HG03575 (cell line): ENCODE data around the gene SNRPA1.
"Not testable (repeated sequence)": the region's sequence is repeated elsewhere in the genome, so short reads cannot be mapped to it uniquely, and the experiment has no call there.

Source experiments
- ATAC-seq: cut with Tn5 transposase; IDR thresholded peaks from one replicate; pipeline ENCODE4 v1.9.1; 2021; ENCODE audit not compliant: unreplicated experiment, insufficient number of reproducible peaks, low FRiP score; ENCODE audit errors: extremely low read depth

The SNRPA1 gene

GRCh38 chr15:101294731-101295606 lies at the start of gene SNRPA1:
SNRPA1 (minus strand) TSS chr15:101295248; CDS start chr15:101295178, 70 bp downstream.
- no peak for ATAC-seq

DNA sequence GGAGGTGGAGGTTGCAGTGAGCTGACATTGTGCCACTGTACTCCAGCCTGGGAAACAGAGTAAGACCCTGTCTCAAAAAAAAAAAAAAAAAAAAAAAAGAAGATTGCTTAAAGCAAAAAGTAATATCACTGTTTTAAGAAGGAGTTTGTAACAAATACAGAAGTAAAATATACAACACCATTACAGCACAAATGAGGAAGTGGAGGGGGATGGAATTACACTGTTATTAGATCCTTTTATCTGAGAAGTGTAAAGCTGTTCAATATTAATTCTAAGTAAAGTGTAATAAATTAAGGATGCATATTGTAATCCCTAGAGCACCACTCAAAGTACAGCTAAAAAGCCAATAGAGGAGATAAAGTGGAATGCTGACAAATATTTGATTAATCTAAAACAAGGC lies 47.0 kb upstream of the SNRPA1 start:
- ATAC-seq: no peak

DNA sequence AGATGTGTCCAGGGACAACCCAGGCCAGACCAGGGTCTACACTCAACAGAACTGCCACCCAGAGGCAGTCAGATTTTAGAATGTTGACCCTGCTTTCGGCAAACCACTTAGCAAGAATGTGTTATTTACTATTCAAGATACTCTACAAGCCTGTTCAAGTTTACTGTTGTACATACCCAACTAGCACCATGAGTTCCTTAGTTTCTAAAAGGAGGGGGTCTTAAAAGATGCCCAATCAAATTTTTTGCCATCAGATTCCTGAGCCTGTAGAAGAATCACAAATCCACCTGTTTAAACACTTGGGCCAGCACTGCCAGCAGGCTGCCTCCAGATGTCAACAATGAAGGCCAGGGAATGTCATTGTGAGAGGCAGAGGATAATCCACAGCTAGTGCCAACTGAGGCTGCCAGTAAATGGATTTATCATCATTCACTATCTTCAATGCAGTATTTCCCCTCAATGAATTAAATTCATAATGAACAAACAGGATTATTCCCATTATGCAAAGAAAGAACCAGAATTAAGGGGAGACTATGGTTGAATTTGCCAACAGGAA lies 43.5 kb upstream of the SNRPA1 start:
- no peak for ATAC-seq

DNA sequence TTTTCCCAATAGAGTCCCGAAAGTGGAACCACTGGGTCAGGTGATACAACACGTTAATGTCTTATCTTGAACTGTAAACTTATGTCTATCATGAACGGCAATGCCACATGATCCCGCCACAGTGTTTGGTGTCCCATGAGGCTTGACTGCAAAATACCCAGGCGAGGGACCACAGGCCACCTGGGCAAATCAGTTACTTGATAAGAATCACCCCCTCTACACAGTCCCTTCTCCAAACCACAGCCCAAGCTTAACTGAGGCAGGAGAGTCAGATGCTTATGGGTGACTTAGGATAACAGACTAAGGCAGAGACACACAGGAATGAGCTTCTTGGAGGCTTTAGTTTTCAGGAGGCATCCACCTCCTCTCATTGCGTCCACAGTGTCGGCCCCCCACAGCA lies 42.9 kb upstream of the SNRPA1 start:
- ATAC-seq: no peak

- not testable (repeated sequence) for ATAC-seq
These were observed 39.1 kb upstream of the SNRPA1 start for GRCh38 chr15:101333907-101334789.

GRCh38 chr15:101332061-101332467 lies 37.0 kb upstream of the SNRPA1 start:
- no peak for ATAC-seq

GRCh38 chr15:101329867-101330380 lies 34.9 kb upstream of the SNRPA1 start:
- ATAC-seq: no peak

- ATAC-seq: no peak
These were observed 34.3 kb upstream of the SNRPA1 start for GRCh38 chr15:101329309-101329863.

DNA sequence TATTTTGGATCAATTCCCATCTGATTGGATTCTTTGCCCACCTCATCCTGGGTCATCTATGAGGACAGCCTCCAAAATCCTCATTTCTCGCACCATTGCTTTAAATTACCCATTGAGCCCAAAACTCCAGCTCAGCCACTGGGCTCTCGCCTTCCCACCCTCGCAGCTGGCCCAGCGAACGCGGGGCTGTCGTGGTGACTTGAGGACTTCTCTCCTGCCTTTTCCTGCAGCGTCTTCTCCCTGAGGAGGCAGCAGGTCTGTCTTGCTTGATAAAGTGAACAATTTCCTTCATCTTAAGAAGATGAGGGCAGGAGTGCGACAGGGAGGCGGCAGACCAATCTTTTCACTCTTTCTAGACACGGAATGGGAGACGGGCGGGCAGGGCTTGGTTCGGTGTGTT lies 33.0 kb upstream of the SNRPA1 start:
- ATAC-seq: no peak

DNA sequence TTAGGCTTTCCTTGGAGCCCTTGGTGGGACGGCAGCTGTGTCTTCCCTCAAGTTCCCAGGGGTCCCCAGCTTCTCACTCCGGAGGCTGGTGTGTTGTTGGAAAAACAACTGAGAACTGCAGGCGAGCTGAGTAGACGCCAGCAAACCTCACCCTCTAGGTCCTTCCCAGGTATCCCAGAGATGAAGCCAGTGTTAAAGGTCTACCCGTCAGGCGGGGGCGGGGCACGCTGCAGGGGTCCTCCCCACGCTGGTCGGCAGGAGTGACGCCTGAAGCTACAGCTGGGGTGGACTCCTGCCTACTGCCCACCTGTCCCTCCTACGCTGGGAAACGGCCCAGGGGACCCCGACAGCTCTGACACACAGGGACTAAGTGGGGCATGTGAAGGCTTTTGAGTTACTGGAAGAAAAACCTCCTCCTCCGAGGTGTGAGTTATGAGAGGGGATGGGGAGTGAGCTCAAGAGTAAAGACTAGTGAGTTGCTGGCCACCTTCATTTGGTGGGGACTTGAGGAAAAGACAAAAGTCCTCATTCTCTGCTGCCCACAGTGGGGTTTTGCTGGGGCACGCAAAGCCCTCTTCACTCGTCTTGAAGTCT lies 32.2 kb upstream of the SNRPA1 start:
- no peak for ATAC-seq

DNA sequence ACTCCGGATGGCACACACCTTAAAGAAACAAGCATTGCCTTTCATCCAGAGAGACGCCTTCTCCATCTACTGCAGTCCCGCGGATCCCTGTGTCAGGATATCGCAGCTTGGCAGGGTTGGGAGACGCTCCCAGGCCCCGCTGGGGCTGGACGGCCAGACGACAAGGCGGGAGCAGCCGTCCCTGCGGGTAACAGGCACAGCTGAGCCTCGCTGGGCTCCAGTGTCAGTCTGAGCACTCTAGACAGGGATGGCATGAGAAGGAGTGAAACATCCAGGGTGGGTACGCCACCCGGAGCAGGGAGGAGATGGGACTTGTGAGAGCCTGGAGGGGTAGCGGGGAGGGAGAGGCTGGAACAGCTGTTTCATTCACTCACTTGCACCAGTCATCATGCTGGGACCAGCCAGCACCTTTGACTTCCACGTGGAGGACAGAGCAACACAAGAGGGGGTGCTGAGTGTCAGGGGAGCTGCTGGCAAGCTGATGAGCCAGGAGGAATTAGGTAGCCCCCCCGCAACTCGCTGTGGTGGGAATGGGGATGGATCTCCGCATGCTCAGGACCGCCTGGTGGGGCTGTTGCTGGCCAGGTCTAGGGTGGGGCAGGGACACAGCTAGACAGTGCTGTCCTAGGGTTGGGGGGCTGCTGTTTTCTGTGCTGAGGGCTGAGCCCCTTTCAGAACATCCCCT lies 31.6 kb upstream of the SNRPA1 start:
- no peak for ATAC-seq

DNA sequence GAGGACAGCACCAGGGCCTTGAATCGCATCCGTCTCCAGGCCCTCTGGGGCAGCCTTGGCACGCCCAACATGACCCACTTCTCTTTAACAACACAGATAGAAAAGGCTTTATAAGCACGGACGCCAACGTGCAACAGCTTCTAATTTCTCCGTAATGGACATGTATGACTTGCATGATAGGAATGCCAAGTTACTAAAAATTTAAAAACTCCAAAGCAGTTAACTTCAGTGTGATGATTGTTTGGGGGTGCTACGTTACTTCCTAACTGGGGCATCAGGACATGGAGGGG lies 30.9 kb upstream of the SNRPA1 start:
- no peak for ATAC-seq

GRCh38 chr15:101325263-101326025 lies 30.4 kb upstream of the SNRPA1 start:
- no peak for ATAC-seq

GRCh38 chr15:101324524-101325177 lies 29.6 kb upstream of the SNRPA1 start:
- ATAC-seq: no peak

DNA sequence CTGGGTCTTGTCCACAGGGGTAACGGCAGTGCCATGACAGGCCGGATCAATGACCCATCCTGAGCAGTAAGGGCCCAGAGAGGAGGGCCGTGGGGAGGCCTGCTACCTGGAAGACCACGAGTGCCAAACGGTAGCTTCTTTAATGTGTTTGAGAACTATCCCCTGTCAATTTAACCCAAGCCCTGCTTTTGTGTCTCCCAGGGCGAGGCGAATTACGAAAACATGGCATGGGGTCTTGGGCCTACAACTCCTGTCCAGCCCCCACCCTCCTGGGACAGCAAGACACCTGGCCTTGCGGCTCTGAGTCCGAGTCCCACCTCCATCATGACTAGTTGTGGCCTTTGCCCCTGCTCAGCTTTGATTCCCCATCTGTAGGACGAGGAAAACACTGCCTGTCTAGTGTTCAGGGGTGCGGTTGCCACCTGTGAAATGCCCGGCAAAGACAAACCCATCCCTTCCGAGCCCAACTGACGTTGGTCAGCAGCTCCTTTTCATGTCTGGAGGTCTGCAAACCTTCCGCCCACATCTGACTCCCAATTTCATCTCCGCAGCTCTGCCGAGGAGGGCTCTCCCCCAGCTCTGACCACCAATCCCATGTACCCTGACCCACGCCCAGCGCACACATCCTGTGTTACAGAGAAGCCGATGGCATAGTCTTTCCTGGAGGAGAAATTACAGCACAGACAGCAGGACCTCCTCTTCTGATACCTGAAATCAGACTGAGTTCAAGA lies 28.9 kb upstream of the SNRPA1 start:
- no peak for ATAC-seq

DNA sequence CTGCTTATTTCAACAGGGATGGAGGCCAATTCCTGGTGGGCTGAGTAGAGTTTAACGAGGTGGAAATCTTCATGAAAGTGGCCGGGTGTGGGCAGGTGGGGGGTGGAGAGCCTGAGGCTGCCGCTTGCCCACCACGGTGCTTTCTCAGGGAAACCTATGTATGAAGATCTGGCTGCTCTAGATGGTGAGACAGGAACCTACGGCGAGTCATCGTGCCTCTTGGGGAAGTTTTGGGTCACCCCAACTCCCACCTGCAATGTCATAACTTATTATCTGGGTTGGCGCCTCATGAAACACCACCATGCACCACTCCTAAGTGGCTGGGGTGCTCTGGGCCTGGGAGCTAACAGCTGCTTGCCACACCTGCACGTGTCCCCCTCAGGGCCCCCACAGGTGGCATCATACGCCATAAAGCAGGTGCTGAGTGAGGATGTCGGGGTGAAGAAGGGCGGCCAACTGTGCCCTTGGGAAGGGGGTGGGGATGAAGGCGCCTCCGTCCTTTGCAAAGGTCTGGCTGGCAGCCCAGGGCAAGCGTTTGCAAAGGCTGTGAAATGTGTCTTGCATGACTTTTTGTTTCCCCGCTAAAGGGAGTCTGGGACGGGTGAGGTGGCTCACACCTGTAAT lies 27.9 kb upstream of the SNRPA1 start:
- no peak for ATAC-seq
